Measurements from ENCODE around the gene IPO13.

The IPO13 gene

DNA sequence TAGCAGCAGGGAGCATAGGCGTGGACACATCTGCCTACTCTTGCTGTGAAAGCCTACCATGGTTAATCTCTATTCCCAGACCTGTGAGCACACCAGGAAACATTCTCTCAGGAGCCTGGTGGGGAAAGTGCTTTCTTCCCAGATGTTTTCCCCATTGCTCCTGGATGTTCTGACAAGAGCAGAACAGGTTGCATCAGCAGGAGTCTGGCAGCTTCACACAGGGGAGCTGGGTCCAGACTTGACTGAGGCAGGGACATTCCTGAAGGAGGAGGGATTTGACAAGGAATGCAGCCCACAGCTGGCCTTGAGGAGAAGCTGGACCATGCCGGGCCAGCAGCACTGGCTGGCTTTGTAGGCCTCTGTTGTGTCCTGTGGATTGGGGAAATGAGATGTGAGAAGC is 34.1 kb upstream of the IPO13 start:
- H3K4me3 ChIP-seq (ENCODE audit: low read depth in 1 of 2, low read length in 2 of 2), result no peak overlapping the region
- peaks cover under 1 to 4% of the 10 kb centered on the region in 2 donors for H3K36me3 ChIP-seq (ENCODE audit: control insufficient read depth in 1 of 2, insufficient read depth in 2 of 2, low read length in 2 of 2)
- H3K9me3 ChIP-seq (ENCODE audit: control insufficient read depth in 1 of 2, low read length in 2 of 2), result no peaks in the 10 kb centered on the region
- no peaks in the 10 kb centered on the region for H3K4me1 ChIP-seq (ENCODE audit: control insufficient read depth in 1 of 2, insufficient read depth in 2 of 2, low read length in 2 of 2)
- H3K27ac ChIP-seq (ENCODE audit: low read length), result no peak overlapping the region
- H3K27me3 ChIP-seq (ENCODE audit: low read depth, low read length), result no peaks in the 10 kb centered on the region

DNA sequence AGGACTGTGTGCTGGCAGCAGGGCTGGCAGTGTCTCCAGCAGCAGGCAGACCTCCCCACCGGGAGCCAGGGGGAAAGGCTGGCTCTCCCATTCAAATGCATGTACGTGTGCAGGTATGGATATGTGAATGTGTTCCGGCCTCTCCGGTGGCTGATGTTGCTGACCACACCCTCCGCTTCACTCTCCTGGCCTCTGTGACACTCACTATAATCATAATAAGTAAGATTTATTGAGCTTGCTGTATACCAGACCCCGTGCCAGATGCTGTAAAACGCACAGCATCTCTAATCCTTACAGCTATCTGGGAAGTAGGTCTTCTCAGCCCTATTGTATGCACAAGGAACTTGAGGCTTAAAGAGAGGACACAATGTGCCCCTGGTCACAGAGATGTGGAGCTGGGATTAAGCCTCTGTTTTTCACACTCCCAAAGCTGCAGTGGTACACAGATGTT is 33.7 kb upstream of the IPO13 start:
- Histone ChIP-seq H3K36me3 (ENCODE audit: control insufficient read depth in 1 of 2, insufficient read depth in 2 of 2, low read length in 2 of 2) (peaks cover 0 to 4% of the 10 kb centered on the region in 2 donors), H3K27me3 (ENCODE audit: low read depth, low read length) (no peaks in the 10 kb centered on the region), H3K4me1 (ENCODE audit: control insufficient read depth in 1 of 2, insufficient read depth in 2 of 2, low read length in 2 of 2) (no peaks in the 10 kb centered on the region), H3K27ac (ENCODE audit: low read length) (no peak overlapping the region), H3K4me3 (ENCODE audit: low read depth in 1 of 2, low read length in 2 of 2) (no peak overlapping the region), H3K9me3 (ENCODE audit: control insufficient read depth in 1 of 2, low read length in 2 of 2) (no peaks in the 10 kb centered on the region)

GRCh38 chr1:43913666-43914360 is 32.9 kb upstream of the IPO13 start:
- no peaks in the 10 kb centered on the region for H3K4me1 ChIP-seq (ENCODE audit: control insufficient read depth in 1 of 2, insufficient read depth in 2 of 2, low read length in 2 of 2)
- H3K27ac ChIP-seq (ENCODE audit: low read length), result no peak overlapping the region

DNA sequence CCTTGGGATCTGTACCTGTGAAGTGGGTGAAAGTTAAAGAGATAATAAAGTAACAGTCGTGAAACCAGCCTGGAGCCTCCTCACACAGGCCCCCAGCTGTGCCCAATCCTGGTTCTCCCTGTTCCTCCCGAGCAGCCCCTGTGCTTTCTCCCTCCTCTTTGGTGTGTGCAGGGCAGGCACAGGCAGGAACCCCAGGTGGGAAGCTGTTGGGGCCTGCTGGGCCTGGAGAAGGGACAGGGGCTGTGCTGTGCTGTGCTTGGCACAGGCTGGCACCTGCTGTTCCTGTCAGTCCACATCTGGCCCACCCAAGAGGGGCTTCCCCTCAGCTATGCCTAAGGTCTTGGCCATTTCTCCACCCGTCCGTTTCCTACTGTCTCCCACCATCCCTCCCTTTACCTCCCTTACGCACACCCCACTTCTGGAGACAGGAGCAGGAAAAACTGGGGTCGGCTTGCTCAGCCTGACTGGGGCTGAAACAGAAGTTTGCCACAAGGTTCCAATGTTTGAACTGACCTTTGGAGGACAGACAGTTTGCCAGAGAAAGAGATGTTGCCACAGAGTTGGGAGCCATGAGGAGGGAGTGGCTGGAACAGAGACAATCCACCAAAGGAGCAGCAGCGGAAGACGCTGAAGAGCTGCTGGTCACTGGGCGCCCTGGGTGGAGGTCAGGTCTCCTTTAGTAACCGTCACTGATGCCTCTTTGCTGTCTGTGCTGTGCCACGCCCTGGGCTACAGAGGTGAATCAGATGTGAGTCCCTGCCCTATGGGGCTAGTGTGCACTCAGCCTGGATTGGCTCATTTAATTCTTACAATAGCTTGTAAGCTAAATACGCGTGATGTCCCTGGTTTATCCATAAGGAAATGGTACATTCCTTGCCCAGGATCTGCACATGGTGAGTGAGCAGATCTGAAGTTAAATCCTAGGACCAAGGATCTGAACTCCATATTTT is 31.9 kb upstream of the IPO13 start:
- Histone ChIP-seq H3K27ac (ENCODE audit: low read length) (no peak overlapping the region), H3K27me3 (ENCODE audit: low read depth, low read length) (no peaks in the 10 kb centered on the region), H3K4me3 (ENCODE audit: low read depth in 1 of 2, low read length in 2 of 2) (no peak overlapping the region), H3K9me3 (ENCODE audit: control insufficient read depth in 1 of 2, low read length in 2 of 2) (no peaks in the 10 kb centered on the region), H3K4me1 (ENCODE audit: control insufficient read depth in 1 of 2, insufficient read depth in 2 of 2, low read length in 2 of 2) (no peaks in the 10 kb centered on the region), H3K36me3 (ENCODE audit: control insufficient read depth in 1 of 2, insufficient read depth in 2 of 2, low read length in 2 of 2) (peaks cover 0 to 4% of the 10 kb centered on the region in 2 donors)

More at GRCh38 chr1:43913666-43914360, 32.9 kb upstream of the IPO13 start:
- Histone ChIP-seq H3K36me3 (ENCODE audit: control insufficient read depth in 1 of 2, insufficient read depth in 2 of 2, low read length in 2 of 2) (peaks cover 0 to 4% of the 10 kb centered on the region in 2 donors), H3K27me3 (ENCODE audit: low read depth, low read length) (no peaks in the 10 kb centered on the region), H3K4me3 (ENCODE audit: low read depth in 1 of 2, low read length in 2 of 2) (no peak overlapping the region), H3K9me3 (ENCODE audit: control insufficient read depth in 1 of 2, low read length in 2 of 2) (no peaks in the 10 kb centered on the region)

GRCh38 chr1:43919906-43920305 is 26.8 kb upstream of the IPO13 start:
- Histone ChIP-seq H3K36me3 (ENCODE audit: control insufficient read depth in 1 of 2, insufficient read depth in 2 of 2, low read length in 2 of 2) (peaks cover 10 to 12% of the 10 kb centered on the region in 2 donors), H3K27me3 (ENCODE audit: low read depth, low read length) (no peaks in the 10 kb centered on the region), H3K27ac (ENCODE audit: low read length) (no peak overlapping the region), H3K4me1 (ENCODE audit: control insufficient read depth in 1 of 2, insufficient read depth in 2 of 2, low read length in 2 of 2) (no peaks in the 10 kb centered on the region), H3K4me3 (ENCODE audit: low read depth in 1 of 2, low read length in 2 of 2) (no peak overlapping the region), H3K9me3 (ENCODE audit: control insufficient read depth in 1 of 2, low read length in 2 of 2) (no peaks in the 10 kb centered on the region)

- H3K4me3 ChIP-seq (ENCODE audit: low read depth in 1 of 2, low read length in 2 of 2), result no peak overlapping the region
- peaks cover 10 to 18% of the 10 kb centered on the region in 2 donors for H3K36me3 ChIP-seq (ENCODE audit: control insufficient read depth in 1 of 2, insufficient read depth in 2 of 2, low read length in 2 of 2)
- no peak overlapping the region for H3K27ac ChIP-seq (ENCODE audit: low read length)
- no peaks in the 10 kb centered on the region for H3K9me3 ChIP-seq (ENCODE audit: control insufficient read depth in 1 of 2, low read length in 2 of 2)
- no peaks in the 10 kb centered on the region for H3K27me3 ChIP-seq (ENCODE audit: low read depth, low read length)
- H3K4me1 ChIP-seq (ENCODE audit: control insufficient read depth in 1 of 2, insufficient read depth in 2 of 2, low read length in 2 of 2), result no peaks in the 10 kb centered on the region
These were observed 25.7 kb upstream of the IPO13 start for GRCh38 chr1:43921022-43921421.

GRCh38 chr1:43924516-43924915 is 22.2 kb upstream of the IPO13 start:
- Histone ChIP-seq H3K4me1 (ENCODE audit: control insufficient read depth in 1 of 2, insufficient read depth in 2 of 2, low read length in 2 of 2) (no peaks in the 10 kb centered on the region), H3K27ac (ENCODE audit: low read length) (no peak overlapping the region), H3K27me3 (ENCODE audit: low read depth, low read length) (no peaks in the 10 kb centered on the region), H3K4me3 (ENCODE audit: low read depth in 1 of 2, low read length in 2 of 2) (no peak overlapping the region), H3K36me3 (ENCODE audit: control insufficient read depth in 1 of 2, insufficient read depth in 2 of 2, low read length in 2 of 2) (peaks cover 10 to 25% of the 10 kb centered on the region in 2 donors), H3K9me3 (ENCODE audit: control insufficient read depth in 1 of 2, low read length in 2 of 2) (no peaks in the 10 kb centered on the region)

- Histone ChIP-seq H3K27me3 (ENCODE audit: low read depth, low read length) (no peaks in the 10 kb centered on the region), H3K9me3 (ENCODE audit: control insufficient read depth in 1 of 2, low read length in 2 of 2) (no peaks in the 10 kb centered on the region), H3K4me3 (ENCODE audit: low read depth in 1 of 2, low read length in 2 of 2) (no peak overlapping the region), H3K4me1 (ENCODE audit: control insufficient read depth in 1 of 2, insufficient read depth in 2 of 2, low read length in 2 of 2) (no peaks in the 10 kb centered on the region), H3K36me3 (ENCODE audit: control insufficient read depth in 1 of 2, insufficient read depth in 2 of 2, low read length in 2 of 2) (peaks cover 13 to 32% of the 10 kb centered on the region in 2 donors), H3K27ac (ENCODE audit: low read length) (no peak overlapping the region)
These were observed 20.9 kb upstream of the IPO13 start for GRCh38 chr1:43925846-43926245.

GRCh38 chr1:43930168-43930948 is 16.4 kb upstream of the IPO13 start:
- Histone ChIP-seq H3K27me3 (ENCODE audit: low read depth, low read length) (peaks cover 8% of the 10 kb centered on the region), H3K4me3 (ENCODE audit: low read depth in 1 of 2, low read length in 2 of 2) (no peak overlapping the region), H3K27ac (ENCODE audit: low read length) (no peak overlapping the region), H3K4me1 (ENCODE audit: control insufficient read depth in 1 of 2, insufficient read depth in 2 of 2, low read length in 2 of 2) (peaks cover 4 to 25% of the 10 kb centered on the region in 2 donors), H3K9me3 (ENCODE audit: control insufficient read depth in 1 of 2, low read length in 2 of 2) (no peaks in the 10 kb centered on the region), H3K36me3 (ENCODE audit: control insufficient read depth in 1 of 2, insufficient read depth in 2 of 2, low read length in 2 of 2) (peaks cover 3 to 18% of the 10 kb centered on the region in 2 donors)

GRCh38 chr1:43930949-43931275 is 15.8 kb upstream of the IPO13 start:
- no peak overlapping the region for H3K4me3 ChIP-seq (ENCODE audit: low read depth in 1 of 2, low read length in 2 of 2)
- no peak overlapping the region for H3K27ac ChIP-seq (ENCODE audit: low read length)
- no peaks in the 10 kb centered on the region for H3K9me3 ChIP-seq (ENCODE audit: control insufficient read depth in 1 of 2, low read length in 2 of 2)
- H3K4me1 ChIP-seq (ENCODE audit: control insufficient read depth in 1 of 2, insufficient read depth in 2 of 2, low read length in 2 of 2), result peaks cover 4 to 30% of the 10 kb centered on the region in 2 donors
- peaks cover 3 to 14% of the 10 kb centered on the region in 2 donors for H3K36me3 ChIP-seq (ENCODE audit: control insufficient read depth in 1 of 2, insufficient read depth in 2 of 2, low read length in 2 of 2)
- peaks cover 8% of the 10 kb centered on the region for H3K27me3 ChIP-seq (ENCODE audit: low read depth, low read length)
